GM23248 (cell line): ENCODE data around the gene GLB1L2. TPM values are rescaled to one million over a fixed set of nuclear protein-coding genes. Genes with fewer than 3 reads are reported as not detected.

Source experiments
- DNase-seq: peaks from one replicate; pipeline ENCODE4 v3.0.0-alpha.2; 2015
- H2AFZ ChIP-seq: fragments of 200-600 bp; sonication (generic); 2 replicates; pipeline ENCODE4 v1.6.1; 2016; ENCODE audit warnings: antibody characterized with exemption
- H3F3A ChIP-seq: fragments of 200-600 bp; sonication (generic); 2 replicates; pipeline ENCODE4 v1.6.1; 2016; ENCODE audit warnings: mild to moderate bottlenecking, antibody characterized with exemption, mixed run types; ENCODE audit not compliant: insufficient read depth
- H3K27ac ChIP-seq: fragments of 200-600 bp; sonication (generic); 2 replicates; pipeline ENCODE4 v1.5.1; 2016; ENCODE audit warnings: mild to moderate bottlenecking
- H3K27me3 ChIP-seq: fragments of 200-600 bp; sonication (generic); replicated peaks from 2 replicates; pipeline ENCODE4 v1.6.1; 2016; ENCODE audit warnings: mild to moderate bottlenecking; ENCODE audit not compliant: insufficient read depth
- H3K36me3 ChIP-seq: fragments of 200-600 bp; sonication (generic); 2 replicates; pipeline ENCODE4 v1.6.1; 2016; ENCODE audit warnings: low read depth, mild to moderate bottlenecking
- H3K4me1 ChIP-seq: fragments of 200-600 bp; sonication (generic); 2 replicates; pipeline ENCODE4 v1.6.1; 2016; ENCODE audit warnings: mild to moderate bottlenecking; ENCODE audit not compliant: insufficient read depth
- H3K4me2 ChIP-seq: fragments of 200-600 bp; sonication (generic); one replicate; pipeline ENCODE4 v1.6.1; 2016; ENCODE audit warnings: mild to moderate bottlenecking; ENCODE audit not compliant: unreplicated experiment
- H3K4me3 ChIP-seq: fragments of 200-600 bp; sonication (generic); 2 replicates; pipeline ENCODE4 v1.5.1; 2016; ENCODE audit warnings: mild to moderate bottlenecking
- H3K79me2 ChIP-seq: fragments of 200-600 bp; sonication (generic); 2 replicates; pipeline ENCODE4 v1.6.1; 2016; ENCODE audit warnings: mild to moderate bottlenecking; ENCODE audit not compliant: insufficient read depth
- H3K9ac ChIP-seq: fragments of 200-600 bp; sonication (generic); 2 replicates; pipeline ENCODE4 v1.6.1; 2016; ENCODE audit warnings: mild to moderate bottlenecking
- H3K9me2 ChIP-seq: fragments of 200-600 bp; sonication (generic); 2 replicates; pipeline ENCODE4 v1.6.1; 2016; ENCODE audit warnings: mixed run types, mild to moderate bottlenecking, moderate library complexity; ENCODE audit not compliant: insufficient read depth
- H3K9me3 ChIP-seq: fragments of 200-600 bp; sonication (generic); one replicate; pipeline ENCODE4 v1.6.1; 2017; ENCODE audit warnings: low read depth
- H4K20me1 ChIP-seq: fragments of 200-600 bp; sonication (generic); 2 replicates; pipeline ENCODE4 v1.6.0; 2016; ENCODE audit not compliant: insufficient read depth
- EZH2 ChIP-seq: fragments of 200-600 bp; sonication (generic); IDR thresholded peaks from 2 replicates; pipeline ENCODE4 v1.6.1; 2018; ENCODE audit warnings: antibody characterized with exemption, mild to moderate bottlenecking; ENCODE audit not compliant: insufficient read depth, poor library complexity, severe bottlenecking
- EZH2phosphoT487 ChIP-seq: fragments of 200-600 bp; sonication (generic); IDR thresholded peaks from 2 replicates; pipeline ENCODE4 v1.6.1; 2018; ENCODE audit warnings: antibody characterized with exemption, moderate library complexity, mild to moderate bottlenecking, low read depth; ENCODE audit not compliant: insufficient read depth
- WGBS, 2 experiments: methylation state at CpG; one replicate each; pipeline ENCODE4 v1.1.6; 2015 to 2017; ENCODE audit warnings: low lambda C conversion rate in 2 of 2, low coverage in 1 of 2; ENCODE audit errors: missing lambda C conversion rate in 2 of 2; 5-methylcytosine and 5-hydroxymethylcytosine counted together
- in situ Hi-C: fragments of 300-500 bp; cut with MboI; formaldehyde crosslinking; loops from 2 replicates; pipeline ENCODE4 v1.15.0; 2020
- polyA plus RNA-seq: library from polyadenylated mRNA; unstranded; fragments of >200 nt; fragmentation: Nextera tagmentation; extraction: Ambion mirVana; gene quantifications from 2 replicates; pipeline ENCODE4 v1.2.1, GENCODE V29; 2016
- total RNA-seq: library from RNA; depleted of rRNA; stranded (reverse); fragments of >200 nt; shearing (Covaris generic); gene quantifications from 2 replicates; pipeline ENCODE4 v1.2.3, GENCODE V29; 2014

The GLB1L2 gene
- total and polyA plus RNA-seq, 2 experiments from 2014 or later, result 0.11 TPM; not detected in 1

- no peak overlapping the region for H3K4me3 ChIP-seq
- H3K4me2 ChIP-seq, result no peak overlapping the region
- no peak overlapping the region for H3K9ac ChIP-seq
- no peaks in the 10 kb centered on the region for H3K9me2 ChIP-seq
- no peak for DNase-seq
- no peak for TF ChIP-seq EZH2
- peaks cover 21% of the 10 kb centered on the region; the same call in 1 of the 2 replicates for H3K27me3 ChIP-seq
- H3K4me1 ChIP-seq, result no peaks in the 10 kb centered on the region
- no peak overlapping the region for H3K27ac ChIP-seq
- in situ Hi-C loops, result no loop called here
- no peaks in the 10 kb centered on the region for H4K20me1 ChIP-seq
- no peaks in the 10 kb centered on the region for H3K9me3 ChIP-seq
- no peaks in the 10 kb centered on the region for H3K36me3 ChIP-seq
- H3K79me2 ChIP-seq, result no peaks in the 10 kb centered on the region
- H2AFZ ChIP-seq, result no peak overlapping the region
- 36 to 44% methylated on average over 6 of the region's 6 CpGs for WGBS, 2 experiments
- H3F3A ChIP-seq, result no peaks in the 10 kb centered on the region
Observed at GRCh38 chr11:134291196-134291595, 40.6 kb upstream of the GLB1L2 start.

- Histone ChIP-seq H3K36me3 (no peaks in the 10 kb centered on the region), H3K27ac (no peak overlapping the region), H3K79me2 (no peaks in the 10 kb centered on the region), H3K4me2 (no peak overlapping the region), H4K20me1 (no peaks in the 10 kb centered on the region), H3K9ac (no peak overlapping the region), H3K4me1 (no peaks in the 10 kb centered on the region), H3K9me3 (no peaks in the 10 kb centered on the region), H3K9me2 (no peaks in the 10 kb centered on the region), H3K27me3 (peaks cover 21% of the 10 kb centered on the region; the same call in 1 of the 2 replicates), H2AFZ (no peak overlapping the region), H3K4me3 (no peak overlapping the region), H3F3A (no peaks in the 10 kb centered on the region)
- in situ Hi-C loops, result no loop called here
- 46 to 56% methylated on average over 15 of the region's 15 CpGs for WGBS, 2 experiments
- DNase-seq, result no peak
- TF ChIP-seq EZH2, result no peak
- no peak for TF ChIP-seq EZH2phosphoT487
Observed at GRCh38 chr11:134292661-134293060, 39.1 kb upstream of the GLB1L2 start.

GRCh38 chr11:134293119-134294113 is 38.4 kb upstream of the GLB1L2 start:
- Histone ChIP-seq H3K4me1 (no peaks in the 10 kb centered on the region), H3K79me2 (no peaks in the 10 kb centered on the region), H3K4me2 (no peak overlapping the region), H3F3A (no peaks in the 10 kb centered on the region), H3K9ac (no peak overlapping the region), H3K27ac (no peak overlapping the region), H3K27me3 (peaks cover 21% of the 10 kb centered on the region; the same call in 1 of the 2 replicates), H4K20me1 (no peaks in the 10 kb centered on the region), H2AFZ (no peak overlapping the region), H3K9me2 (no peaks in the 10 kb centered on the region), H3K9me3 (no peaks in the 10 kb centered on the region), H3K4me3 (no peak overlapping the region), H3K36me3 (no peaks in the 10 kb centered on the region)
- no peak for DNase-seq
- in situ Hi-C loops, result no loop called here
- WGBS, 2 experiments, result 49 to 57% methylated on average over 20 of the region's 20 CpGs
- TF ChIP-seq EZH2 (no peak), EZH2phosphoT487 (no peak)

GRCh38 chr11:134294664-134295063 is 37.1 kb upstream of the GLB1L2 start:
- Histone ChIP-seq H3K9me2 (no peaks in the 10 kb centered on the region), H3K27ac (no peak overlapping the region), H3K79me2 (no peaks in the 10 kb centered on the region), H3K4me1 (no peaks in the 10 kb centered on the region), H3K9ac (no peak overlapping the region), H3K9me3 (no peaks in the 10 kb centered on the region), H3K4me2 (no peak overlapping the region), H3K4me3 (no peak overlapping the region), H4K20me1 (no peaks in the 10 kb centered on the region), H3K36me3 (no peaks in the 10 kb centered on the region), H3F3A (no peaks in the 10 kb centered on the region), H2AFZ (no peak overlapping the region), H3K27me3 (peaks cover 21% of the 10 kb centered on the region; the same call in 1 of the 2 replicates)
- no peak for DNase-seq
- whole genome bisulfite sequencing, 2 experiments, result 56 to 60% methylated on average over 9 of the region's 9 CpGs
- in situ Hi-C loops, result no loop called here
- no peak for TF ChIP-seq EZH2
